ENCODE measurements around the gene FAM124B.

Gene FAM124B

DNA sequence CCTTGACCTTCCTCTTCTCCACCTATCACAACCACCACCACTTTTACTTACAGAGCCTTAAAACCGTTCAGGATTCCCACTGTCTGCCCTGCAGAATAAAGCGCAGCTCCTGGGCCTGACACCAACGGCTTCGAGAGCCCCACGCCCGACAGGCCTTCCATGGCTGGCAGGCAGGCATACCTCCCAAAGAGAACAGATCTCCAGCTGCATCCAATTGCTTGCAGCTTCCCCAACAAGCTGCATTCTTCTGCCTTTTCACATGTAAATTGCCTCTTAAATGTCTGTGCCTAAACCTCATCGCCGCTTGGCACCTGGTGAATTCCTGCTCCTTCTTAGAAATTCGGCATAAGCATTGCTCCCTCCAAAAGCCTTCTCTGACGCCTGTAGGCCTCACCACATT is 31.5 kb upstream of the FAM124B start:
- H3K9me3 ChIP-seq (ENCODE audit: severe bottlenecking): no peaks in the 10 kb centered on the region
- TF ChIP-seq, protein P1, sequence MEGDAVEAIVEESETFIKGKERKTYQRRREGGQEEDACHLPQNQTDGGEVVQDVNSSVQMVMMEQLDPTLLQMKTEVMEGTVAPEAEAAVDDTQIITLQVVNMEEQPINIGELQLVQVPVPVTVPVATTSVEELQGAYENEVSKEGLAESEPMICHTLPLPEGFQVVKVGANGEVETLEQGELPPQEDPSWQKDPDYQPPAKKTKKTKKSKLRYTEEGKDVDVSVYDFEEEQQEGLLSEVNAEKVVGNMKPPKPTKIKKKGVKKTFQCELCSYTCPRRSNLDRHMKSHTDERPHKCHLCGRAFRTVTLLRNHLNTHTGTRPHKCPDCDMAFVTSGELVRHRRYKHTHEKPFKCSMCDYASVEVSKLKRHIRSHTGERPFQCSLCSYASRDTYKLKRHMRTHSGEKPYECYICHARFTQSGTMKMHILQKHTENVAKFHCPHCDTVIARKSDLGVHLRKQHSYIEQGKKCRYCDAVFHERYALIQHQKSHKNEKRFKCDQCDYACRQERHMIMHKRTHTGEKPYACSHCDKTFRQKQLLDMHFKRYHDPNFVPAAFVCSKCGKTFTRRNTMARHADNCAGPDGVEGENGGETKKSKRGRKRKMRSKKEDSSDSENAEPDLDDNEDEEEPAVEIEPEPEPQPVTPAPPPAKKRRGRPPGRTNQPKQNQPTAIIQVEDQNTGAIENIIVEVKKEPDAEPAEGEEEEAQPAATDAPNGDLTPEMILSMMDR (IDR thresholded peaks at IDR 0.05; ENCODE audit: low read depth, low read length): no peak

DNA sequence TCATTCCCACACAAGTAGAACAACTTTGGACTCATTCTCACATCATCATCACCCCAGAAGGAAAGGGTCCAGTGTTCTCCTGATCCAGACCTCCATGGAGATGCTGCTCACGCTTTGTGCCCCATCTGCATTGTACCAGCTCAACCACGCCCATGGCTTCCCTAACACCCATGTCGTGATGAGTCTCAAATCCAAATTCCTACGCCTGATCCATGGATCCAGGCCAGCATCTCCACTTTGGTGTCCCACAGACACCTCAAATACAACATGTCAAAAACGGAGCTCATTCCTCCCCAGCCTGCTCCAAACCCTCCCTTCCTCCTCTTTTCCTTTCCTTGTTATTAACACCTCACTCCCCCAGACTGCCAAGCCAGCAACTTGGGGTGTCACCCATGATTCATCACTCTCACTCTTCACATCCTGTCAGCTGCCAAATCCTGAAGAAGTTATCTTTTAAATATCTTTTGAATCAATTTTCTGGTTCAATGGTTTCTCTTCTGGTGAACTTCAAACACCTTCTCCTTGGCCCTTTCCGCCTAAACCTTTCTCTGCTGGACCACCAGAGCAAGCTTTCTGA is 30.2 kb upstream of the FAM124B start:
- no peaks in the 10 kb centered on the region for H3K27me3 ChIP-seq (ENCODE audit: insufficient read depth, low read depth, severe bottlenecking)
- TF ChIP-seq, protein P1 (IDR thresholded peaks at IDR 0.05; ENCODE audit: low read depth, low read length): no peak
- DNase-seq: no peak
- H3K36me3 ChIP-seq: no peaks in the 10 kb centered on the region
- H3K4me3 ChIP-seq (ENCODE audit: low read depth, low read length): no peak overlapping the region
- no peak overlapping the region for H3K27ac ChIP-seq
- no peaks in the 10 kb centered on the region for H3K9me3 ChIP-seq (ENCODE audit: severe bottlenecking)

More for the DNA sequence above, 31.5 kb upstream of the FAM124B start:
- H3K27me3 ChIP-seq (ENCODE audit: insufficient read depth, low read depth, severe bottlenecking): no peaks in the 10 kb centered on the region
- no peaks in the 10 kb centered on the region for H3K36me3 ChIP-seq
- H3K27ac ChIP-seq: no peak overlapping the region
- no peak overlapping the region for H3K4me3 ChIP-seq (ENCODE audit: low read depth, low read length)
- no peak for DNase-seq

DNA sequence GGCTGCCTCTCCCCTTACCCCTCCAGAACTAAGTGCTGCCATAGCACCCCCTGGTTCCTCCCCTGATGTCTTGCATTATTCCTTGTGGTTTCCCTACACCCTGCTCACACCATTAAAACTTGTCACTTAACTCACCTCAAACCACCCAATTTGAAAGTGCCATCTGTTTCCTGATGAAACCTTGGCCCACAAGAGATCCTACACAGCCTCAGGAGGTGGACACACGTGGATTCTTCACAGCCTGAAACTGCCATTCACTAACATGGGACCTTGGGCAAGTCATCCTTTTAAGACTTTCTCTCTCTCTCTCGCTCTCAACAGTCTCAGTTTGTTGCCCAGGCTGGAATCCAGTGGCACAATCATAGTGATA is 27.5 kb upstream of the FAM124B start:
- Histone ChIP-seq H3K27me3 (ENCODE audit: insufficient read depth, low read depth, severe bottlenecking) (no peaks in the 10 kb centered on the region), H3K9me3 (ENCODE audit: severe bottlenecking) (no peaks in the 10 kb centered on the region), H3K36me3 (no peaks in the 10 kb centered on the region), H3K4me3 (ENCODE audit: low read depth, low read length) (no peak overlapping the region), H3K27ac (no peak overlapping the region)
- DNase-seq: no peak
- TF ChIP-seq, protein P1 (IDR thresholded peaks at IDR 0.05; ENCODE audit: low read depth, low read length): no peak

DNA sequence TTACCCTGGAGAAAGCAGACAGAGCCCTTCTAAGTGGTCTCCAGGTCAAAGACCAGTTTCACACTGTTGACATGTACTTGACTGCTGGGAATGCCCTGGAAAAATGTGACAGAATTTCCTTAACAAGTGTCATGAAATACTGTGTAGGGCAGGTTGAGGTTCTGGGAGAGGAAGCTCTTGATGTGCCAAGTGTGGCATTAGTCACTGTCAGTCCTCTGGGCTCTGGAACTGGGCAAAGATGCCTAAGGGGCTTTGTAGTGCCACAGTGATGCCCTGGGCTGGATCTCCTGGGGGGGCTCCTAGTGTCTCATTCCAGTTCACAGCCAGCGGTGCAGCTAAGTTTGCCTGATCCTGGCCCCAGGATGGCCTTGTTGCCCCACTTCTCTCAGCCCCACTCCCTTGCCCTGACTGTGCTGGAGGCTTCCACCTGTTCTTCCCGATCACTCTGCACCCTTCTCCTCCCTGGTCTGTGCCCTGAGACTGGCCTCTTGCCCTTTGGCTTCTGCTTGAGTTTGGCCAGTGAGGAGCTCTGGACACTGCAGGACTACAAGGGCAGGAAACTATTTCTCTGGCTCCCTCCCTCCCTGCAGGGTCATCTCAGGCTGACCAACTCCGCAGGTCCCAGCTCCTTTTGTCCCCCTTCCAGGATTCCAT is 27.0 kb upstream of the FAM124B start:
- H3K36me3 ChIP-seq: no peaks in the 10 kb centered on the region
- H3K27ac ChIP-seq: no peak overlapping the region
- no peaks in the 10 kb centered on the region for H3K27me3 ChIP-seq (ENCODE audit: insufficient read depth, low read depth, severe bottlenecking)
- no peaks in the 10 kb centered on the region for H3K9me3 ChIP-seq (ENCODE audit: severe bottlenecking)
- H3K4me3 ChIP-seq (ENCODE audit: low read depth, low read length): no peak overlapping the region
- no peak for DNase-seq
- TF ChIP-seq, protein P1 (IDR thresholded peaks at IDR 0.05; ENCODE audit: low read depth, low read length): no peak

DNA sequence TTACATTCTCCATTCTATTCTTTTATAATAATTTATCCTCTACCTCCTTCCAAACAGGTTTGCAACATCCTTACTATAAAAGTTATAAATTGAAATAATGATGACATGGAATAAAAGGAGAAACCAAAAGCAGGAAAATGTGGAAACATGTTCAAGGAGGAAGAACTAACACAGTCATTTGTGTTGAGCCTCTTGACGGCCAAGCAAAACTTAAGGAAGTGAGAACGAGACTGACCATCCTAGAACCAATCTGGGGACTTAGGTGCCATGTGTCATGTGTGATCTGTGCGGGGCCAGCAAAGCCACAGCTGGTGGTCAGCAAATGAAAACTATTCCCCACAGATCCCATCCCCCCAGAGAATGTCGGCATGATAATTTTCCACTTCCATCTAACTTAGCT is 25.6 kb upstream of the FAM124B start:
- H3K9me3 ChIP-seq (ENCODE audit: severe bottlenecking): no peaks in the 10 kb centered on the region
- H3K27ac ChIP-seq: no peak overlapping the region
- H3K27me3 ChIP-seq (ENCODE audit: insufficient read depth, low read depth, severe bottlenecking): no peaks in the 10 kb centered on the region
- no peaks in the 10 kb centered on the region for H3K36me3 ChIP-seq
- TF ChIP-seq, protein P1 (IDR thresholded peaks at IDR 0.05; ENCODE audit: low read depth, low read length): no peak
- no peak overlapping the region for H3K4me3 ChIP-seq (ENCODE audit: low read depth, low read length)
- no peak for DNase-seq

DNA sequence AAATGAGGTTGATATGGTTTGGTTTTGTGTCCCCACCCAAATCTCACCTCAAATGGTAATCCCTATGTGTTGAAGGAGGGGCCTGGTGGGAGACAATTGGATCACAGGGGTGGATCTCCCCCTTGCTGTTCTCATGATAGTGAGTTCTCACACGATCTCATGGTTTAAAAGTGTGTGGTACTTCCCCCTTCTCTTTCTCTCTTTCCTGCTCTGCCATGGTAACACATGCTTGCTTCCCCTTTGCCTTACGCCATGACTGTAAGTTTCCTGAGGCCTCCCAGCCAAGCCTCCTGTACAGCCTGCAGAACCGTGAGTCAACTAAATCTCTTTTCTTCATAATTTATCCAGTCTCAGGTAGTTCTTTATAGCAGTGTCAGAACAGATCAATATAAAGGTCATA is 24.7 kb upstream of the FAM124B start:
- Histone ChIP-seq H3K27me3 (ENCODE audit: insufficient read depth, low read depth, severe bottlenecking) (no peaks in the 10 kb centered on the region), H3K4me3 (ENCODE audit: low read depth, low read length) (no peak overlapping the region), H3K27ac (no peak overlapping the region), H3K9me3 (ENCODE audit: severe bottlenecking) (no peaks in the 10 kb centered on the region), H3K36me3 (no peaks in the 10 kb centered on the region)
- DNase-seq: no peak
- TF ChIP-seq, protein P1 (IDR thresholded peaks at IDR 0.05; ENCODE audit: low read depth, low read length): no peak

All from WERI-Rb-1 (cell line).